GM12801 (cell line): Measurements from ENCODE around the gene KIRREL3.

Source experiments
- CTCF ChIP-seq: IDR thresholded peaks from one replicate; pipeline ENCODE4 v1.5.1; 2011; ENCODE audit warnings: control low read depth; ENCODE audit not compliant: insufficient read length; ENCODE audit errors: extremely low read depth

Gene KIRREL3

DNA sequence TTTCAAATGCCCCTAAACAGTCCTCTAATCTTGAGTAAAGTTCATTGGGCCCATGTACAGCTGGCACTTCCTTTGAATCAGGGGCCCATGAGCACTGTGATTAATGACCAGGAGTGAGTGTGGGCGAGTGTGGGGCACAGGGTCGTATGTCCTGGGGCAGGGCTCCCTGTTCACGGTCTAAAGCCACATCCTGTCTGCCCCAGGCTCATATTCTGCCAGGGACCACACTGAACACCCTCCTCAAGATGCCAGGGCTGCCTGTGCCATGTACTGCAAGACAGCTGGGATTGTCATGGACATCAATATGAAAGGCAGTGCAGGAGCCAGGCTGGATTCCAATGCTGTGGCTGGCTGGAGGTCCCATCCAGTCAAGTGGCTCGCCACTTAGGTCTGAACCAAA is 130.5 kb downstream of the KIRREL3 start:
- TF ChIP-seq CTCF, result no peak

- no peak for TF ChIP-seq CTCF
Observed at GRCh38 chr11:126868741-126869140, 131.8 kb downstream of the KIRREL3 start.

DNA sequence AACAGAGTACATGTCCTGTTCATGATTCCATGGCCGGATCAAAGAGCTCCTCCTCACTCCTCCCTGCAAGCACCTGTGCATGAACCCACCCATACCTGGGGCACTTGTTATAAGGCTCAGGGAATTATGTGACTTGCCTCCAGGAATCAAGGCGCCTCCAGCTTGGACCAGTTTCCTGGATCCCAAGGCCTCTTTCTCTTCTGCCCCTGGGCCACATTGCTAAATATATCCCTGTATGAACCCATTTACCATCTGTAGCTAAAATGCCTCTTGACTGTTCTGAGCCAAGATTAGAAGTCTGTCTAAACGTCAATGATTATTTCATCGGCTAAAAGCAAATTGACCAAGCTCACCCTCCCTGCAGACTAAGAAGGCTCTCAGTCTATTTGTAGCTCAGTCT is 135.6 kb downstream of the KIRREL3 start:
- no peak for TF ChIP-seq CTCF

GRCh38 chr11:126863294-126863997 is 137.1 kb downstream of the KIRREL3 start:
- no peak for TF ChIP-seq CTCF

DNA sequence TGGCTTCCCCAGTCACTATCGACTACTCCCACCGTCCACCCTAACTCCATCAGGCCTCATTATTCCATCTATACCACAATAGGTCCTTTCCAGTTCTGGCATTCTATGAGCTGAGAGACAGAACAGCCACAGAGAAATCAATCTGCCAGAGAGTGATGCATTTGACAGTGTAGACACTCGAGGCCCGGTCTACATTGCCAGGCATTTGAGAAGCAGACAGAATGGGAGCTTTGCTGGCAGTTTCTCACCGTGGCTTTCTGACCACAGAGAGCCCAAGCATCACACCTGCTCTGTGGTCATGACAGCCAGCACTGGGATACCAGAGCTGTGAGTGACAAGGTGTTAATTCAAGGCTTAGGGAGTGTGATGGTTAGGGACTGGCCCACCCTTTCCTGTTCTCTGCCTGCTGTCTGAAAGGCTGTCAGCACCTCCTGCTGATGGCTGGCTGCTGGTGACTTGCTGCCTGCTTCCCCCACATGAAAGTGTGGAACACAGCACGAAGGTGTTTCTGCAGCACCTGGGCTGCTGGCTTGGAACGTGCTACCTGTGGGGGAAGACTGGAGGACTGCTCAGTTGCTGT is 137.8 kb downstream of the KIRREL3 start:
- no peak for TF ChIP-seq CTCF

GRCh38 chr11:126861796-126862459 is 138.6 kb downstream of the KIRREL3 start:
- TF ChIP-seq CTCF, result no peak

- no peak for TF ChIP-seq CTCF
Observed at GRCh38 chr11:126857860-126858808, 142.4 kb downstream of the KIRREL3 start.
